ENCODE data around the gene PRDM5.

PRDM5 gene

DNA sequence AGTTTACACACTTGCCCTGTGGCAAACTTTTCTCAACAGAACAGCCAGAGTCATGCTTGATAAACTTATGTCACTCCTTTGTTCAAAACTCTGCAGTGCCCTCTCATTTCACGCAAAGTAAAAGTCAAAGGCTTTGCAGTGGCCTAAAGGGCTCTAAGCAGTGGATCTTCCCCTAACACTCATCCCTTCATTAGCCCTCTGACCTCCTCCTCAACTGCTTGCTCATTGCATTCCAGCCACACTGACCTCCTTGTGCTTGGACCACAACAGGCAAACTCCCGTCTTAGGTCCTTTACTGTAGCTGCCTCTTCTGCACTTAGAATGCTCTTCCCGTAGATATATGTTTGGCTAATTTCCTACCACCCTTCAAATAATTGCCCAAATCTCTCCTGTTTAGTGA, 5.6 kb downstream of the PRDM5 start:
- Histone ChIP-seq H3K27ac (ENCODE audit: low read depth, low read length) (peak overlapping the region; percentile 61), H3K18ac (ENCODE audit: low read length) (no peak overlapping the region), H2BK120ac (ENCODE audit: insufficient read depth, low read length, poor library complexity) (no peak overlapping the region), H3K79me1 (ENCODE audit: low read length) (peaks cover 12% of the 10 kb centered on the region), H4K8ac (ENCODE audit: low read depth, low read length) (no peak overlapping the region), H3K9ac (ENCODE audit: low read length) (no peak overlapping the region), H2AK5ac (ENCODE audit: low read length) (no peak overlapping the region), H3K36me3 (ENCODE audit: control insufficient read depth in 1 of 2, insufficient read depth in 2 of 2, low read length in 2 of 2) (peaks cover 0 to 2% of the 10 kb centered on the region in 2 experiments), H3K14ac (ENCODE audit: low read length) (no peak overlapping the region), H2AFZ (ENCODE audit: insufficient read depth, low read length, poor library complexity) (no peak overlapping the region), H3K4me3 (ENCODE audit: low read depth, low read length) (no peak overlapping the region), H3K27me3 (ENCODE audit: insufficient read depth, low read length) (no peaks in the 10 kb centered on the region), H3K4ac (ENCODE audit: low read depth, low read length) (no peak overlapping the region), H3K79me2 (ENCODE audit: control insufficient read depth, insufficient read depth, low read length, poor library complexity) (peaks cover under 1% of the 10 kb centered on the region), H3K23ac (ENCODE audit: low read length) (no peak overlapping the region), H3K4me2 (ENCODE audit: low read length) (no peak overlapping the region), H4K91ac (ENCODE audit: low read depth, low read length) (no peak overlapping the region), H2BK12ac (ENCODE audit: low read length) (no peak overlapping the region), H4K12ac (ENCODE audit: low read depth, low read length) (no peak overlapping the region), H2BK5ac (ENCODE audit: low read depth, low read length, poor library complexity) (no peak overlapping the region), H3K4me1 (ENCODE audit: control insufficient read depth in 1 of 2, insufficient read depth in 2 of 2, low read length in 2 of 2) (peaks cover 9 to 22% of the 10 kb centered on the region in 2 experiments), H3K9me3 (ENCODE audit: insufficient read depth, low read depth, low read length) (no peaks in the 10 kb centered on the region)
- no peak for DNase-seq
- no CpG with 5 or more reads among the region's 3 CpGs for WGBS (ENCODE audit: extremely low coverage, insufficient coverage, insufficient read length)

GRCh38 chr4:120915336-120915735, 7.2 kb downstream of the PRDM5 start:
- Histone ChIP-seq H2BK120ac (ENCODE audit: insufficient read depth, low read length, poor library complexity) (peak overlapping the region; percentile 12), H3K27ac (ENCODE audit: low read depth, low read length) (no peak overlapping the region), H2AFZ (ENCODE audit: insufficient read depth, low read length, poor library complexity) (no peak overlapping the region), H3K4me2 (ENCODE audit: low read length) (no peak overlapping the region), H2BK12ac (ENCODE audit: low read length) (no peak overlapping the region), H3K36me3 (ENCODE audit: control insufficient read depth in 1 of 2, insufficient read depth in 2 of 2, low read length in 2 of 2) (peaks cover 0 to 2% of the 10 kb centered on the region in 2 experiments), H3K14ac (ENCODE audit: low read length) (no peak overlapping the region), H2AK5ac (ENCODE audit: low read length) (peak overlapping the region; percentile 39), H3K9me3 (ENCODE audit: insufficient read depth, low read depth, low read length) (no peaks in the 10 kb centered on the region), H3K18ac (ENCODE audit: low read length) (peak overlapping the region; percentile 25), H3K79me1 (ENCODE audit: low read length) (peaks cover 7% of the 10 kb centered on the region), H4K12ac (ENCODE audit: low read depth, low read length) (no peak overlapping the region), H3K4me3 (ENCODE audit: low read depth, low read length) (no peak overlapping the region), H3K4me1 (ENCODE audit: control insufficient read depth in 1 of 2, insufficient read depth in 2 of 2, low read length in 2 of 2) (peaks cover 9 to 19% of the 10 kb centered on the region in 2 experiments), H4K91ac (ENCODE audit: low read depth, low read length) (no peak overlapping the region), H3K23ac (ENCODE audit: low read length) (no peak overlapping the region), H4K8ac (ENCODE audit: low read depth, low read length) (no peak overlapping the region), H3K27me3 (ENCODE audit: insufficient read depth, low read length) (no peaks in the 10 kb centered on the region), H3K4ac (ENCODE audit: low read depth, low read length) (no peak overlapping the region), H2BK5ac (ENCODE audit: low read depth, low read length, poor library complexity) (peak overlapping the region; percentile 51), H3K79me2 (ENCODE audit: control insufficient read depth, insufficient read depth, low read length, poor library complexity) (no peaks in the 10 kb centered on the region), H3K9ac (ENCODE audit: low read length) (no peak overlapping the region)
- no CpG with 5 or more reads among the region's 2 CpGs for WGBS (ENCODE audit: extremely low coverage, insufficient coverage, insufficient read length)
- DNase-seq, result no peak

GRCh38 chr4:120903419-120903818, 19.1 kb downstream of the PRDM5 start:
- no peak overlapping the region for H4K8ac ChIP-seq (ENCODE audit: low read depth, low read length)
- no peak overlapping the region for H2AK5ac ChIP-seq (ENCODE audit: low read length)
- H3K27ac ChIP-seq (ENCODE audit: low read depth, low read length), result no peak overlapping the region

GRCh38 chr4:120902925-120903324, 19.6 kb downstream of the PRDM5 start:
- Histone ChIP-seq H3K4ac (ENCODE audit: low read depth, low read length) (no peak overlapping the region), H4K12ac (ENCODE audit: low read depth, low read length) (no peak overlapping the region), H2BK12ac (ENCODE audit: low read length) (no peak overlapping the region), H3K4me1 (ENCODE audit: control insufficient read depth in 1 of 2, insufficient read depth in 2 of 2, low read length in 2 of 2) (no peaks in the 10 kb centered on the region), H3K79me2 (ENCODE audit: control insufficient read depth, insufficient read depth, low read length, poor library complexity) (no peaks in the 10 kb centered on the region), H3K27ac (ENCODE audit: low read depth, low read length) (no peak overlapping the region), H3K4me3 (ENCODE audit: low read depth, low read length) (no peak overlapping the region), H2BK120ac (ENCODE audit: insufficient read depth, low read length, poor library complexity) (no peak overlapping the region), H3K18ac (ENCODE audit: low read length) (no peak overlapping the region), H2AFZ (ENCODE audit: insufficient read depth, low read length, poor library complexity) (no peak overlapping the region), H3K4me2 (ENCODE audit: low read length) (no peak overlapping the region), H2AK5ac (ENCODE audit: low read length) (no peak overlapping the region), H3K9ac (ENCODE audit: low read length) (no peak overlapping the region), H3K14ac (ENCODE audit: low read length) (no peak overlapping the region), H3K79me1 (ENCODE audit: low read length) (no peaks in the 10 kb centered on the region), H3K23ac (ENCODE audit: low read length) (no peak overlapping the region), H4K91ac (ENCODE audit: low read depth, low read length) (no peak overlapping the region), H3K36me3 (ENCODE audit: control insufficient read depth in 1 of 2, insufficient read depth in 2 of 2, low read length in 2 of 2) (peaks cover 0 to 7% of the 10 kb centered on the region in 2 experiments), H3K27me3 (ENCODE audit: insufficient read depth, low read length) (no peaks in the 10 kb centered on the region), H4K8ac (ENCODE audit: low read depth, low read length) (no peak overlapping the region), H3K9me3 (ENCODE audit: insufficient read depth, low read depth, low read length) (no peaks in the 10 kb centered on the region), H2BK5ac (ENCODE audit: low read depth, low read length, poor library complexity) (no peak overlapping the region)
- no peak for DNase-seq

More at GRCh38 chr4:120903419-120903818, 19.1 kb downstream of the PRDM5 start:
- DNase-seq, result no peak
- Histone ChIP-seq H3K23ac (ENCODE audit: low read length) (no peak overlapping the region), H3K27me3 (ENCODE audit: insufficient read depth, low read length) (no peaks in the 10 kb centered on the region), H3K36me3 (ENCODE audit: control insufficient read depth in 1 of 2, insufficient read depth in 2 of 2, low read length in 2 of 2) (peaks cover 0 to 7% of the 10 kb centered on the region in 2 experiments), H3K9me3 (ENCODE audit: insufficient read depth, low read depth, low read length) (no peaks in the 10 kb centered on the region), H3K4ac (ENCODE audit: low read depth, low read length) (no peak overlapping the region), H4K12ac (ENCODE audit: low read depth, low read length) (no peak overlapping the region), H3K4me3 (ENCODE audit: low read depth, low read length) (no peak overlapping the region), H2AFZ (ENCODE audit: insufficient read depth, low read length, poor library complexity) (no peak overlapping the region), H2BK5ac (ENCODE audit: low read depth, low read length, poor library complexity) (no peak overlapping the region), H4K91ac (ENCODE audit: low read depth, low read length) (no peak overlapping the region), H3K18ac (ENCODE audit: low read length) (no peak overlapping the region), H3K4me2 (ENCODE audit: low read length) (no peak overlapping the region), H2BK120ac (ENCODE audit: insufficient read depth, low read length, poor library complexity) (no peak overlapping the region), H3K14ac (ENCODE audit: low read length) (no peak overlapping the region), H3K79me2 (ENCODE audit: control insufficient read depth, insufficient read depth, low read length, poor library complexity) (no peaks in the 10 kb centered on the region), H3K9ac (ENCODE audit: low read length) (no peak overlapping the region), H3K79me1 (ENCODE audit: low read length) (no peaks in the 10 kb centered on the region), H2BK12ac (ENCODE audit: low read length) (no peak overlapping the region), H3K4me1 (ENCODE audit: control insufficient read depth in 1 of 2, insufficient read depth in 2 of 2, low read length in 2 of 2) (no peaks in the 10 kb centered on the region)
- no CpG with 5 or more reads among the region's 2 CpGs for WGBS (ENCODE audit: extremely low coverage, insufficient coverage, insufficient read length)
